ENCODE measurements around the gene AFF3. TPM values are rescaled to one million over a fixed set of nuclear protein-coding genes. Genes with fewer than 3 reads are reported as not detected.

The AFF3 gene
- total and polyA plus RNA-seq, 7 experiments from 2014 or later = 3.0 to 24.1 (median 19.8) TPM

DNA sequence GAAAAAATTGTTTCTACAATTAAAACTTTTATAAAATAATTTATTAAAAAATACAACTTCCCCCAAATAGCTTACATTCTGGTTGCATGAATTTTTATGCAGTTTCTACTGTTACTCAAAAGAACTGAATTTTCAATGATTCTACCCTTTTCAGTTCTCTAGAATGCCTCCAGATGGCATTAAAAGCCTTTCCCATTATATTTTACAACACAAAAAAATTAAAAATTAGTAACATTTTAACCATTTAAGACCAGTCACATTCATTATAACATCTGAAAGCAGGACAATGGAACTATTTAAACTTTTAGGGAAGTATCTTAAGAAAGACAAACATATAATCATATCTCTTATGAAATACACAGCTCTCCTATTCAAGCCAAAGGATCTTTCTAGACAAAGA lies 416.6 kb downstream of the AFF3 start:
- H3K4me3 ChIP-seq (ENCODE audit: low read length) = no peak overlapping the region
- Mint-ChIP-seq H3K27me3 (peaks cover 0 to 3% (median 0%) of the 10 kb centered on the region in 5 donors), H3K4me1 (no peaks in the 10 kb centered on the region), H3K9me3 (peaks cover 0 to 34% (median 16%) of the 10 kb centered on the region in 11 donors), H3K4me3 (no peak overlapping the region), H3K27ac (no peak overlapping the region), H3K36me3 (peaks cover 0 to 38% (median 28%) of the 10 kb centered on the region in 5 donors)
- ATAC-seq (no peak), DNase-seq (no peak)
- no peaks in the 10 kb centered on the region for H3K36me3 ChIP-seq (ENCODE audit: control insufficient read depth in 2 of 3, insufficient read depth in 3 of 3, low read length in 3 of 3)
- no peaks in the 10 kb centered on the region for H3K4me1 ChIP-seq (ENCODE audit: control insufficient read depth in 2 of 2, insufficient read depth in 2 of 2, low read length in 2 of 2)
- no peak overlapping the region for H3K27ac ChIP-seq (ENCODE audit: low read depth, low read length)
- ChIA-PET CTCF (no interaction called here), POLR2A (interaction anchor here (0.7 kb wide), 1 partner anchor 77 kb away, joined by 3 read pairs; no protein-coding TSS in a partner anchor)
- H3K9me3 ChIP-seq (ENCODE audit: control insufficient read depth in 2 of 3, low read length in 3 of 3) = peaks cover 0 to 8% (median 0%) of the 10 kb centered on the region in 3 experiments
- no peaks in the 10 kb centered on the region for H3K27me3 ChIP-seq (ENCODE audit: control insufficient read depth in 2 of 2, insufficient read depth in 2 of 2, low read length in 2 of 2)
- intact Hi-C loops (cut with micrococcal nuclease) = no loop called here

DNA sequence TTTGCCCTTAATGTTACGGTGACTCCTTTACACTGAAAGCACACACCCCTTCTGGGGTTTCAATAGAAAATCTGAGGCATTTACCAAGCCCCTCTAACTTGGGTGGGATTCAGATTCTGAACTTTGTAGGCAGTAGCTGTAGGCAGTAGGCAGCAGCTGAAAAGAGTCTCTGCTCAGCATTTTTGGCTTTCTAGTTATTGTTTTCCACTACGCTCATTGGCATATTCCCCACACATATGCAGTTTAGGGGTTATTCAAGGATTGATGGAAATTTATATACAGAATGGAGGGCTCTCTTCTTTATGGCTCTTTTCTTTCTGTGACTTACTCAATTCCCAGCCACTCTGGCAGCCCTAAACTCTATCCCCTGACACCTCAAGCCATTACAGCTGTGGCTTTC lies 419.9 kb downstream of the AFF3 start:
- peaks cover 0 to 3% (median 0%) of the 10 kb centered on the region in 5 donors for H3K27me3 Mint-ChIP-seq
- ChIA-PET POLR2A (no interaction called here), CTCF (no interaction called here)
- peaks cover 0 to 8% (median 0%) of the 10 kb centered on the region in 3 experiments for H3K9me3 ChIP-seq (ENCODE audit: control insufficient read depth in 2 of 3, low read length in 3 of 3)
- intact Hi-C loops (cut with micrococcal nuclease) = no loop called here
- H3K4me3 ChIP-seq (ENCODE audit: low read length) = no peak overlapping the region
- peaks cover 0 to 48% (median 33%) of the 10 kb centered on the region in 5 donors for H3K36me3 Mint-ChIP-seq
- H3K27ac ChIP-seq (ENCODE audit: low read depth, low read length) = no peak overlapping the region
- no peaks in the 10 kb centered on the region for H3K4me1 Mint-ChIP-seq
- no peak overlapping the region for H3K27ac Mint-ChIP-seq
- ATAC-seq (no peak), DNase-seq (no peak)
- no peaks in the 10 kb centered on the region for H3K4me1 ChIP-seq (ENCODE audit: control insufficient read depth in 2 of 2, insufficient read depth in 2 of 2, low read length in 2 of 2)
- no peak overlapping the region for H3K4me3 Mint-ChIP-seq
- H3K9me3 Mint-ChIP-seq = peaks cover 0 to 34% (median 16%) of the 10 kb centered on the region in 11 donors
- H3K36me3 ChIP-seq (ENCODE audit: control insufficient read depth in 2 of 3, insufficient read depth in 3 of 3, low read length in 3 of 3) = no peaks in the 10 kb centered on the region
- H3K27me3 ChIP-seq (ENCODE audit: control insufficient read depth in 2 of 2, insufficient read depth in 2 of 2, low read length in 2 of 2) = no peaks in the 10 kb centered on the region

DNA sequence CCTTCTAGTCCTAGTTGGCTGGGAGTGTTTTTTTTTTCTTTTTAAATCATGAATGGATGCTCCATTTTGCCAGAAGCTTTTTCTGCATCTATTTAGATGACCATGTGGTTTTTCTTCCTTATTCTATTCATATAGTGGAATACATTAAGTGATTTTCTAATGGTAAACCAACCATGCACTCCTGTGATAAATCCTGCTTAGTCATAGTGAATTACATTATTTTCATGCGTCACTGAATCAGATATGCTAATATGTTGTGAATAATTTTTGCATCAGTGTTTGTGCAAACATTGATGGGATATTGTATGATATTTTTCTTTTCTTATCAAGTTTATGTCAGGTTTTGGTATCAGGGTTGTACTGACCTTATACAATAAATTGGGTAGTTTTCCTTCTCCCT lies 423.3 kb downstream of the AFF3 start:
- no peak overlapping the region for H3K4me3 Mint-ChIP-seq
- Histone ChIP-seq H3K27ac (ENCODE audit: low read depth, low read length) (no peak overlapping the region), H3K4me1 (ENCODE audit: control insufficient read depth in 2 of 2, insufficient read depth in 2 of 2, low read length in 2 of 2) (no peaks in the 10 kb centered on the region), H3K4me3 (ENCODE audit: low read length) (no peak overlapping the region), H3K9me3 (ENCODE audit: control insufficient read depth in 2 of 3, low read length in 3 of 3) (peaks cover 0 to 8% (median 0%) of the 10 kb centered on the region in 3 experiments), H3K36me3 (ENCODE audit: control insufficient read depth in 2 of 3, insufficient read depth in 3 of 3, low read length in 3 of 3) (no peaks in the 10 kb centered on the region), H3K27me3 (ENCODE audit: control insufficient read depth in 2 of 2, insufficient read depth in 2 of 2, low read length in 2 of 2) (no peaks in the 10 kb centered on the region)
- H3K36me3 Mint-ChIP-seq = peaks cover 0 to 48% (median 27%) of the 10 kb centered on the region in 5 donors
- H3K27ac Mint-ChIP-seq = no peak overlapping the region
- H3K4me1 Mint-ChIP-seq = no peaks in the 10 kb centered on the region
- intact Hi-C loops (cut with micrococcal nuclease) = no loop called here
- ATAC-seq = no peak
- POLR2A ChIA-PET = no interaction called here
- CTCF ChIA-PET = no interaction called here
- DNase-seq = no peak
- H3K27me3 Mint-ChIP-seq = peaks cover 0 to 3% (median 0%) of the 10 kb centered on the region in 5 donors
- peaks cover 0 to 28% (median 16%) of the 10 kb centered on the region in 11 donors for H3K9me3 Mint-ChIP-seq

DNA sequence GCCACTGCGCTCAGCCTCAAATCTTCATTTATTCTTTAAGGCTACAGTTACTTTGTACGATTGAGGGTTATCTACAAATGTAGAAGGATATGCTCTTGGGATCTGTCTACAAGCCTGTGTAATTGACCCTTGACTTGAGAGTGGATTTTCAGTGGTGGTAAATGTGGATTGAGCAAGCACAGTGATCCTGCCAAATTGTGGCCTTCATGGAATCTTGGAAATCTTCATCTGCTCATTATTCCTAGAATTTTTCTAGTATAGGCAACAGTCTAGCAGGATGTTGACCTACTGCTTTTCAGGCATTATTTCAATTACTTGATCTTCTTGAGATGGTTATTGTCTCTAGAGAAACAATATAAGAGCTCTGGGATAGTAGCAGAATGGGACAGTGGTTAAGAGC lies 426.4 kb downstream of the AFF3 start:
- Histone ChIP-seq H3K27ac (ENCODE audit: low read depth, low read length) (no peak overlapping the region), H3K9me3 (ENCODE audit: control insufficient read depth in 2 of 3, low read length in 3 of 3) (no peaks in the 10 kb centered on the region), H3K36me3 (ENCODE audit: control insufficient read depth in 2 of 3, insufficient read depth in 3 of 3, low read length in 3 of 3) (no peaks in the 10 kb centered on the region), H3K27me3 (ENCODE audit: control insufficient read depth in 2 of 2, insufficient read depth in 2 of 2, low read length in 2 of 2) (no peaks in the 10 kb centered on the region), H3K4me3 (ENCODE audit: low read length) (no peak overlapping the region), H3K4me1 (ENCODE audit: control insufficient read depth in 2 of 2, insufficient read depth in 2 of 2, low read length in 2 of 2) (no peaks in the 10 kb centered on the region)
- Mint-ChIP-seq H3K27ac (no peak overlapping the region), H3K4me1 (no peaks in the 10 kb centered on the region), H3K36me3 (peaks cover 0 to 28% (median 4%) of the 10 kb centered on the region in 5 donors), H3K4me3 (no peak overlapping the region), H3K27me3 (no peaks in the 10 kb centered on the region), H3K9me3 (no peaks in the 10 kb centered on the region)
- ATAC-seq = no peak
- DNase-seq = no peak
- intact Hi-C loops (cut with micrococcal nuclease) = no loop called here
- ChIA-PET CTCF (no interaction called here), POLR2A (no interaction called here)

DNA sequence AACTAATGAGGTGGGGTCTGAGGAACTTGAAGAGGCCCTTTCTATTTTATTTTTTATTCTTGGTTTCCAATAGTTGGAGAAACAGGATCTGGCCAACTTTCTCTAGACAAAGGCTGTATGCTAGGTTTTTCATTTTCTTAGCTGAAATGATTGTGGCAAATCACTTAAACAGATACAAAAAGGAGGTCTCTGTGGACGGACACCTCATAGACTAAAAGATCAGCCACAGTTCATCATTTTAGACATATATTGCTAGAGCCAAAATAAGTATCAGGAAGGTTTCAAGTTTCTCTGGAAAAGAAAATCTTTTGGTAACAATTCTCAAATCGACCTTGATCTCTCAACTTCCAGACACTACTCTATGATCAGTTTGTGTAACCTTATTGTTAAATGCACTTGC lies 428.0 kb downstream of the AFF3 start:
- H3K27ac Mint-ChIP-seq = no peak overlapping the region
- H3K4me3 Mint-ChIP-seq = no peak overlapping the region
- ChIA-PET CTCF (no interaction called here), POLR2A (no interaction called here)
- intact Hi-C loops (cut with micrococcal nuclease) = no loop called here
- H3K4me1 Mint-ChIP-seq = no peaks in the 10 kb centered on the region
- no peaks in the 10 kb centered on the region for H3K9me3 ChIP-seq (ENCODE audit: control insufficient read depth in 2 of 3, low read length in 3 of 3)
- no peaks in the 10 kb centered on the region for H3K27me3 Mint-ChIP-seq
- no peak overlapping the region for H3K27ac ChIP-seq (ENCODE audit: low read depth, low read length)
- no peaks in the 10 kb centered on the region for H3K9me3 Mint-ChIP-seq
- no peaks in the 10 kb centered on the region for H3K36me3 ChIP-seq (ENCODE audit: control insufficient read depth in 2 of 3, insufficient read depth in 3 of 3, low read length in 3 of 3)
- H3K4me3 ChIP-seq (ENCODE audit: low read length) = no peak overlapping the region
- no peak for ATAC-seq
- no peaks in the 10 kb centered on the region for H3K27me3 ChIP-seq (ENCODE audit: control insufficient read depth in 2 of 2, insufficient read depth in 2 of 2, low read length in 2 of 2)
- DNase-seq = no peak
- no peaks in the 10 kb centered on the region for H3K4me1 ChIP-seq (ENCODE audit: control insufficient read depth in 2 of 2, insufficient read depth in 2 of 2, low read length in 2 of 2)
- H3K36me3 Mint-ChIP-seq = peaks cover 0 to 20% (median 4%) of the 10 kb centered on the region in 5 donors

DNA sequence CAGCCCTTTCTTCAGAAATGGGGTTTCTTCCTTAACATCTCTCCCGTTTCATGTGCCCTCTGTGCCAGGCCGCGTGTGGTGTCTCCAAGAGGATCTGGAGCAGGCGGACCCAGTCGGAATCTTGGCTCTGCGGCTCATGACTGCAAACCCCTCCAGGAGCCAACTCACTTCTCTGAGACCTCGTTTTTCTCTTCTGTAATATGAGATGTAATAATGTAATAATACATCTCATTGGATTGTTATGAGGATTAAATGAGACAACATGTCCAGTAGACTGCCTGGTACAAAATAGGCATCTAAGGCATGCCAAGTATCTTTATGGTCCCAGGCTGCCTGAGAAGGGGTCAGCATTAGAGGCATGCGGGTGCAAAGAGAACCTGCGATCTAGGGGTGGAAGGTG lies 431.2 kb downstream of the AFF3 start:
- peaks cover 0 to 19% (median 4%) of the 10 kb centered on the region in 5 donors for H3K36me3 Mint-ChIP-seq
- Histone ChIP-seq H3K27ac (ENCODE audit: low read depth, low read length) (no peak overlapping the region), H3K9me3 (ENCODE audit: control insufficient read depth in 2 of 3, low read length in 3 of 3) (no peaks in the 10 kb centered on the region), H3K4me3 (ENCODE audit: low read length) (no peak overlapping the region), H3K4me1 (ENCODE audit: control insufficient read depth in 2 of 2, insufficient read depth in 2 of 2, low read length in 2 of 2) (no peaks in the 10 kb centered on the region), H3K36me3 (ENCODE audit: control insufficient read depth in 2 of 3, insufficient read depth in 3 of 3, low read length in 3 of 3) (no peaks in the 10 kb centered on the region), H3K27me3 (ENCODE audit: control insufficient read depth in 2 of 2, insufficient read depth in 2 of 2, low read length in 2 of 2) (no peaks in the 10 kb centered on the region)
- DNase-seq (no peak), ATAC-seq (no peak)
- ChIA-PET POLR2A (no interaction called here), CTCF (no interaction called here)
- no peaks in the 10 kb centered on the region for H3K4me1 Mint-ChIP-seq
- H3K27me3 Mint-ChIP-seq = no peaks in the 10 kb centered on the region
- H3K27ac Mint-ChIP-seq = no peak overlapping the region
- H3K4me3 Mint-ChIP-seq = no peak overlapping the region
- intact Hi-C loops (cut with micrococcal nuclease) = no loop called here
- no peaks in the 10 kb centered on the region for H3K9me3 Mint-ChIP-seq

DNA sequence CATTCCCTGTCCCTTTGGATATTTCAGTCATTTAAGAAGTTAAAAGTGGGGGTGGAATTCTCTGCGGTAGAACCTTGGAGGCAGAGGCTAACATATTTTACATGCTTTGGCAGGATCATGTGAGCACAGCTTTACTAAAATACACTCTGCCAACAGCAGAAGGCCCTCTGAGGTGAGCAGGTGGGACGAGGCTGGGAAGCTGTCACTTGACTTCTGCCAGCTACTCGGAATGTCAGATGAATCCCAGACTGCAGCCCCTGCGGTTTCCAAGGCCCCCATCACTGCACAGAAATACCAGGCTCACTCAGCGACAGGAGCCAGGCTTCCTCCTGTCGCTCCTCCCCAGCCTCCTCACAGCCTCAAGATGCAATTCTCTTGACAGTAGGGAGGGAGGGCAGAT lies 431.7 kb downstream of the AFF3 start:
- Histone ChIP-seq H3K4me3 (ENCODE audit: low read length) (no peak overlapping the region), H3K9me3 (ENCODE audit: control insufficient read depth in 2 of 3, low read length in 3 of 3) (no peaks in the 10 kb centered on the region), H3K27ac (ENCODE audit: low read depth, low read length) (no peak overlapping the region), H3K27me3 (ENCODE audit: control insufficient read depth in 2 of 2, insufficient read depth in 2 of 2, low read length in 2 of 2) (no peaks in the 10 kb centered on the region), H3K4me1 (ENCODE audit: control insufficient read depth in 2 of 2, insufficient read depth in 2 of 2, low read length in 2 of 2) (no peaks in the 10 kb centered on the region), H3K36me3 (ENCODE audit: control insufficient read depth in 2 of 3, insufficient read depth in 3 of 3, low read length in 3 of 3) (no peaks in the 10 kb centered on the region)
- ChIA-PET CTCF (no interaction called here), POLR2A (no interaction called here)
- no peaks in the 10 kb centered on the region for H3K9me3 Mint-ChIP-seq
- H3K36me3 Mint-ChIP-seq = peaks cover 0 to 16% (median 4%) of the 10 kb centered on the region in 5 donors
- ATAC-seq (no peak), DNase-seq (no peak)
- no peaks in the 10 kb centered on the region for H3K4me1 Mint-ChIP-seq
- H3K27me3 Mint-ChIP-seq = no peaks in the 10 kb centered on the region
- intact Hi-C loops (cut with micrococcal nuclease) = no loop called here
- no peak overlapping the region for H3K27ac Mint-ChIP-seq
- no peak overlapping the region for H3K4me3 Mint-ChIP-seq
